HG03469 (cell line): ENCODE data around the gene AP3D1.

Source experiments
- ATAC-seq: cut with Tn5 transposase; IDR thresholded peaks from one replicate; pipeline ENCODE4 v1.9.1; 2021; ENCODE audit warnings: mild to moderate bottlenecking, moderate library complexity, moderate number of reproducible peaks; ENCODE audit not compliant: unreplicated experiment

Gene AP3D1

DNA sequence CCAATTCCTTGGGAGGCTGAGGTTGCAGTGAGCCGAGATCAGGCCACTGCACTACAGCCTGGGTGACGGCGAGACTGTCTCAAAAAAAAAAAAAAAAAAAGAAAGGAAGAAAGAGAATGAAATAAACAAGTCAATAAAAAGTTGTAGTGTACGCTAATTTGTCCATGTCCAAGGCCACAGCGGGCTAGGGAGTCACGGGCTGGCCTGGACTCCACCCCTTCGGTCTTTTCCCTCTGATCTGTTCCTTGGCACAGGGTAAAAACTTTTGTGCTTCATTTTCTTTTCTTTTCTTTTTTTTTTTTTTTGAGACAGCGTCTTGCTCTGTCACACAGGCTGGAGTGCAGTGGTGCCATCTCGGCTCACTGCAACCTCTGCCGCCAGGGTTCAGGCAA lies 80.9 kb downstream of the AP3D1 start:
- ATAC-seq, result no peak

DNA sequence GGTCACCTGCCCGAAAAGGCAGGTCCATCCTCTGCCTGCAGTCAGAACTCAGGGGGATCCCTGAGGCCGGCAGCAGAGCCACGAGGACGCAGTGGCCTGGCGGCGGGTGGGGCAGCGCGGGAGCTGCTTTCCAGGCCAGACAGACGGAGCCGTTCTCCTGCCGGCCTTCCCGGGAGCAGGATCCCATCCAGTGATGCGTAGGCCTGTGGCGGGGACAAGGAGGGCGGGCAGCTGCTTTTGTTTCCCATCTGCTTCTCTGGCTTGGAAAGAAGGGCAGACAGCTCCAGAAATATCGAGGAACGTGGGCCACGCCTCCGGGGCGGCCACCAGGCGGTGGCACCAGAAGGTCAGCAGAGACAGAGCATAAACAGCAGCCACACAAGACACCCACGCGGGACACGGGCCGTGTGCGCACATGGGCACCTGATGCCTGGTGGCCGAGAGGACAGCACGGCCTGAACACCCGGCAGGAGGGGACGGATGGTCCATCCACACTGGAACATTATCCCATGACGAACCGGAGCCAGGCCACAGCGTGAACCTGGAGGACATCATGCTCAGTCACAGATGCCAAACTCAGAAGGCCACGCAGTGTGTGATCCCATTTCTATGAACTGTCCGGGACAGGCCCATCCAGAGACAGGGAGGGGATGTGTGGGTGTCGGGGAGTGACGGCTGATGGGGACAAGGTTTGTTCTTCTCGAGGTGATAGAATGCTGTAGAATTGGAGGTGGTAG lies 86.4 kb downstream of the AP3D1 start:
- no peak for ATAC-seq

GRCh38 chr19:2064395-2064787 lies 87.0 kb downstream of the AP3D1 start:
- ATAC-seq, result no peak

- ATAC-seq, result no peak
Observed at GRCh38 chr19:2063824-2064223, 87.5 kb downstream of the AP3D1 start.

- ATAC-seq, result no peak
Observed at GRCh38 chr19:2062770-2063169, 88.6 kb downstream of the AP3D1 start.

GRCh38 chr19:2062389-2062729 lies 89.0 kb downstream of the AP3D1 start:
- no peak for ATAC-seq

DNA sequence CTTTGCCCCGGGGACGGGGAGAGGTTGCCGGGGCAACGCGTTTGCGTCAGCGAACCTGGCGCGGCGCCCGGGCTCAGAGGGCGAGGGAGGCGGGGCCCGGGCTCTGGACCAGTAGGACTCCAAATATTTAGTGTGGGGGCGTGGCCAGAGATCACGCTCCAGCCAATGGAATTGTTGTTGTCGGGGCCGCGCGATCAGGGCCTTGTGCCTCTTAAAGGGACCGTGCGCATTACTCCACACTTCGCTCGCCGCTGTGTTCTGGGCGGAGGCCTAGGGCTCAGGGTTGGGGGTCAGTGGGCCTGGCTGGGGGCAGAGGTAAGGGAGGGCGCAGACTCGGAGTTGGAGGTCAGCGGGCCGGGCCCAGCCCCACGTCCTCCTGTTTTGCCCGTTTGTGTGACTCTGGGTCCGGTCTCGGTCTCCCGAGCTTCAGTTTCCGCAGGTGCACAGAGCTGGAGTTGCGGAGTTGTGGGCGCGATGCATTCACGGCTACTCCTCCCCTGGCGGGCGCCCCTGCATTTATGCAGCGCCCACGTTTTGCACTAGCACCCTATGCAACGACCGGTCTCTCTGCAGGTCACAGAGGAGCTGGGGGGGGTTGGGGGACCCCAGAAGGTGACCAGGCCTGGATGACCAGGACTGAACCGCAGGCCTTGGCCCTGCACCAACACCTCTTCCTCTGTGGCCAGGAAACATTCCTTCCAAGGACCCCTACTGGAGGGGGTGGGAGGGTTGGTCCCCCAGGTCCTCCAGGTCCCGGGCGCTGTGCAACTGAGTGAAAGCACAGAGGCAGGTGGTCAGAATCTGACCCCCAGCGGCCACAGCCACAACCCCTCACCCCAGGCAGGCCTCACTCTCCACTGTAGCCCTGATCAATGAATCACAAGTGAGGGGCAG lies 89.6 kb downstream of the AP3D1 start:
- ATAC-seq, result peak; percentile 48

DNA sequence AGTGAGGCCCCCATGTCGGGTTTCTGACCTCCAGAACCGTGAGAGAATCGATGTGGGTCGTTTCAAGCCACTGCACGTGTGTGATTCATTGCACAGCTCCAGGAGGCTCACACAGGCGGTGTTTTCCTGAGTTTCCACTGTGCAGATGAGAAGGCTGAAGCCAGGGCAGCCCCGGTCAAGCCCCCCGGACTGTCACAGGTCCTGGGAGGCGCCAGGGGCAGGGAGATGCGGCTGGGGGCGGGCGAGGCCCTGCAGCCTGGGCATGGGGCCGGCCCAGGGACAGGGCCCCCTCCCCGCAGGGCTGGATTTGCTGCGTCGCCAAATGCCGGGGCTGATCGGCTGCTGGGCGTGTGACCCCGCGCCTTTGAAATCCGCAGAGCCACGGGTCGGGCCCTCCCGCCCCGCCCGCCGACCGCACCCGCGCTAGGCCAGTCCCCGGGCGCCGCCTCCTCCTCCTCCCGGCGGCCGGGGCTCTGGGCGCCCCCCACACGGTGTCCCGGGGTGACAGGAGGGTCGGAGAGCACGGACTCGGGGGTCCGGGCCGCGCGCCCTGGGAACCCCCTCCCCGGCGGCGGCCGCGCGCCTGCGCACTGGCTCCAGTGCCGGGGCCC lies 90.4 kb downstream of the AP3D1 start:
- ATAC-seq, result peak; percentile 19

GRCh38 chr19:2059422-2060201 lies 91.8 kb downstream of the AP3D1 start:
- ATAC-seq, result no peak

GRCh38 chr19:2058570-2059421 lies 92.6 kb downstream of the AP3D1 start:
- no peak for ATAC-seq

- no peak for ATAC-seq
Observed at GRCh38 chr19:2057484-2058469, 93.6 kb downstream of the AP3D1 start.

DNA sequence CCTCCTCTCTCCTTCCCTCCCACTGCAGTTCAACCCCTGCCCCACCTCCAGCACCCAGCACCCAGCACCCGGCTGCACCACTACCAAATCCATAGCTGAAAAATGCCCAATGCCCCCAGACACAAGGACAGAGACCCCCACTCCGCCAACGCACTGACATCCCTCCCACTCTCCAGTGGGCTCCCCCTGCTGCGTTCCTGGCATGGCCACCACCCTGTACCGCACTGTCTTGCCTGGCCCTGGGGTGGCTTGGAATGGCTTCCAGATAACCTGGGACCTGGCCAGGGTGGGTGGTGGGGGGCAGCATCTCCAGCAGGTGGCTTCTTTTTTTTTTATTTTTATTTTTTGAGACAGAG lies 94.6 kb downstream of the AP3D1 start:
- ATAC-seq, result no peak

GRCh38 chr19:2055931-2056836 lies 95.2 kb downstream of the AP3D1 start:
- ATAC-seq, result no peak

DNA sequence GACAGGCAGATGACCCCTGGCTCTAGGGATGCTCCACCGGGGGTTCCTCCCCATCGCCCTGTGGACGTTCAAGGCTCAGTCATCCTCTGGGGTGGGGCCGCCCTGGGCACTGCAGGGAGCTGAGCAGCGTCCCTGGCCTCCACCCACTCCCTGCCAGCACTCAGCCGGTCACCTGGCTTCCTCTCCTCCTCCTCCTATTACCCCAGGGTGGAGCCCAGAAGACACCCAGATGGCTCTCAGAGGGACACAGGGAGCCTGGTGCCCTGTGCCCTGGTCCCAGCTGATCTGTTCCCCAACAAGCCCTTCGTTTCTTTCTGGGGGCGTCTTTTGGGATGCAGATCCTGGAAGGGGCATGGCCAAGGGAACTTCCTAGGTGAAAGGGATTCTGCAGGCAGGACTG lies 96.6 kb downstream of the AP3D1 start:
- no peak for ATAC-seq

DNA sequence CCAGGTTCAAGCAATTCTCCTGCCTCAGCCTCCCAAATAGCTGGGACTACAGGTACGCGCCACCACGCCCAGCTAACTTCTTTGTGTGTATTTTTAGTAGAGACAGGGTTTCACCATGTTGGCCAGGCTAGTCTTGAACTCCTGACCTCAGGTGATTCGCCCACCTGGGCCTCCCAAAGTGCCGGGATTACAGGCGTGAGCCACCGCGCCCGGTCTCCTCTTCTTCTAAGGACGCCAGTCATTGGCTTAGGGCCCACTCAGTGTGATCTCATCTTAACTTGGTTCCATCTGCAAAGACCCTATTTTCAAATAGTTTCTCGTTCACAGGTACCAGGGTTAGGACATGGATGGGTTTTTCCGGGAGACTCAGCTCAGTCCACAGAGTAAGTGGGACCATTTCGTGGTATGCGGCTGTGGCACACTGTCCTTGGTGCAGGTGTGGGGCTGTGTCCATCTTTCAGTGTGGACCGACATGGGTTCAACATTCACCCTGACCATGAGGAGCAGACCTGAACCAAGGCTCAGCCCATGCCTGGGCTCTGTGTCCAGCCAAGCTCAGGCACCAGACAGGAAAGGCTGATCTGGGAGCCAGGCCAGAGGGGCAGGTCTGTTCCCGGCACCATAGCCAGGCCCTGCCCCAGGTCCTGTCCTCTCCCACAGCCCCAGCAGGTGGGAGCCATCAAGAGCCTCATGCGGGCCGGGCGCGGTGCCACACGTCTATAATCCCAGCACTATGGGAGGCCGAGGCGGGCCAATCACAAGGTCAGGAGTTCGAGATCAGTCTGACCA lies 97.6 kb downstream of the AP3D1 start:
- ATAC-seq, result no peak

GRCh38 chr19:2051773-2052704 lies 99.3 kb downstream of the AP3D1 start:
- ATAC-seq, result no peak
